PC-3 (cell line): ENCODE measurements around the gene HOXD4. TPM values are rescaled to one million over a fixed set of nuclear protein-coding genes. Genes with fewer than 3 reads are reported as not detected.

Experiments
- ATAC-seq: fragments of 200-7000 bp; cut with Tn5 transposase; 2 replicates; pipeline ENCODE4 v1.9.1; 2020; ENCODE audit warnings: mild to moderate bottlenecking, moderate library complexity
- BruUV-seq: library from RNA; stranded (reverse); fragments of 400-500 nt; replicated peaks from 2 replicates; lab custom pipeline; 2021; lab: Mats Ljungman, UMichigan
- CTCF ChIA-PET: fragments of 300-600 bp; sonication (Branson Sonifier 250); formaldehyde crosslinking; loops from one replicate; lab custom pipeline; 2022; ENCODE audit warnings: antibody characterized with exemption; lab: Charles Lee
- POLR2A ChIA-PET: fragments of 300-600 bp; sonication (Branson Sonifier 250); formaldehyde crosslinking; loops from one replicate; lab custom pipeline; 2022; ENCODE audit warnings: antibody characterized with exemption; ENCODE audit not compliant: unreplicated experiment; lab: Charles Lee
- DNase-seq: peaks from one replicate; pipeline ENCODE4 v3.0.0-alpha.2; 2015
- H2AFZ ChIP-seq: fragments of 300-600 bp; sonication (generic); 2 replicates; pipeline ENCODE4 v1.6.0; 2016; ENCODE audit warnings: antibody characterized with exemption, low read length
- H3F3A ChIP-seq: fragments of 300-600 bp; sonication (generic); one replicate; pipeline ENCODE4 v1.6.0; 2017; ENCODE audit warnings: antibody characterized with exemption, low read length, control low read depth, mild to moderate bottlenecking; ENCODE audit not compliant: unreplicated experiment
- H3K27ac ChIP-seq: fragments of 300-600 bp; sonication (generic); 2 replicates; pipeline ENCODE4 v1.5.1; 2016; ENCODE audit warnings: mild to moderate bottlenecking, low read length
- H3K27me3 ChIP-seq: fragments of 300-600 bp; sonication (generic); 2 replicates; pipeline ENCODE4 v1.6.1; 2016; ENCODE audit warnings: low read length, mixed read lengths
- H3K36me3 ChIP-seq: fragments of 300-600 bp; sonication (generic); 2 replicates; pipeline ENCODE4 v1.6.1; 2016; ENCODE audit warnings: low read depth, mixed run types, low read length, mixed read lengths
- H3K4me1 ChIP-seq: fragments of 300-600 bp; sonication (generic); 2 replicates; pipeline ENCODE4 v1.5.1; 2016; ENCODE audit warnings: low read length; ENCODE audit not compliant: insufficient read depth
- H3K4me2 ChIP-seq: fragments of 300-600 bp; sonication (generic); 2 replicates; pipeline ENCODE4 v1.6.0; 2016; ENCODE audit warnings: low read length
- H3K4me3 ChIP-seq: fragments of 300-600 bp; sonication (generic); 2 replicates; pipeline ENCODE4 v1.5.1; 2016; ENCODE audit warnings: mild to moderate bottlenecking, low read length, mixed read lengths
- H3K79me2 ChIP-seq: fragments of 300-600 bp; sonication (generic); 2 replicates; pipeline ENCODE4 v1.6.1; 2017; ENCODE audit warnings: low read length, mixed read lengths
- H3K9ac ChIP-seq: fragments of 300-600 bp; sonication (generic); 2 replicates; pipeline ENCODE4 v1.6.0; 2016; ENCODE audit warnings: mild to moderate bottlenecking, low read length
- H3K9me2 ChIP-seq: fragments of 300-600 bp; sonication (generic); replicated peaks from 2 replicates; pipeline ENCODE4 v1.6.1; 2016; ENCODE audit warnings: mixed run types, low read length, mixed read lengths
- H3K9me3 ChIP-seq: fragments of 300-600 bp; sonication (generic); 2 replicates; pipeline ENCODE4 v1.6.1; 2016; ENCODE audit warnings: low read length, mixed read lengths
- H4K20me1 ChIP-seq: fragments of 300-600 bp; sonication (generic); 2 replicates; pipeline ENCODE4 v1.6.1; 2016; ENCODE audit warnings: low read length, mixed read lengths
- EZH2 ChIP-seq: fragments of 300-600 bp; sonication (generic); IDR thresholded peaks from one replicate; pipeline ENCODE4 v1.6.1; 2017; ENCODE audit warnings: antibody characterized with exemption, mild to moderate bottlenecking, low read length; ENCODE audit not compliant: unreplicated experiment
- EZH2phosphoT487 ChIP-seq: fragments of 300-600 bp; sonication (generic); IDR thresholded peaks from 2 replicates; pipeline ENCODE4 v1.6.1; 2018; ENCODE audit warnings: mild to moderate bottlenecking, antibody characterized with exemption, low read length, borderline replicate concordance
- intact Hi-C: fragments of 100-400 bp; cut with micrococcal nuclease; formaldehyde crosslinking; loops from 2 replicates; pipeline ENCODE4 v1.9.0; 2023
- total RNA-seq: library from RNA; depleted of rRNA; stranded (reverse); fragments of >200 nt; gene quantifications from 2 replicates; pipeline ENCODE4 v1.2.3, GENCODE V29; 2014
- TF ChIP-seq, protein P1 (sequence below): fragments of 300-600 bp; sonication (generic); conservative IDR thresholded peaks from 2 replicates; pipeline ENCODE4 v1.5.1; 2017; ENCODE audit warnings: antibody characterized with exemption, low read depth, mild to moderate bottlenecking, low read length

HOXD4 gene
- total RNA-seq, 1 experiment from 2014 or later = 0.29 TPM

DNA sequence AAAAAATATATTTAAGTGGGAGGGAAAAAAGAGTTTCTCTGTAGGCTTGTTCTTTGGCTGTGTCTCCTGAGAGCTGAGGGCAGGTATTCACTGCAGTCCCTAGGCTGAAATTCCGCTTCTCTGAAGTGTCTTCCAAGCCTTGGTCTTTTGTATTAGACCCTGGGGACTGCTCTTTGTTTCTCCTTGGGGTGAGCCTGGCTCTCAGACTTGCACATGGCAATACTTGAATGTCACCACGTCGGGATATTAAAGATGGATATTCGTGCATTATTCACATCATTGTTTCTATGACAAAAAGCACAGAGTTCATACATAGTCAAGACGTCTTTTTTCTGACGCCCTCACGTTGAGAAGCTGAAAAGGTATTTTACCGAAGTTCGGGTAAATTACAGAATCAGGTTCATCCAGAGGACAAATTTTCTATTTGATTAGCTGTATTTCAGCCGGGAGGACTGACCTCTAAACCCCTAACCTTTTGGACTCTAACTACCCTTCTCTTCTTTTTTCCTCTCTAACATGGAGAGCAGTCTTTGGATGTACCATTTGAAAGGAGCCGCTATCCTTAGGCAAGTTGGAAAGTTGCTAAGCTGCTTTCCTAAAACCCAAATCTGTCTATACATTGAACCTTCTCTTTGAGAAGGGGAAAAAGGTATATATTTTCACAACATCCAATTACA lies 3.4 kb downstream of the HOXD4 start:
- no peaks in the 10 kb centered on the region for H3K79me2 ChIP-seq
- H3K9me2 ChIP-seq = no peaks in the 10 kb centered on the region
- H3K4me3 ChIP-seq = no peak overlapping the region
- TF ChIP-seq, protein P1, sequence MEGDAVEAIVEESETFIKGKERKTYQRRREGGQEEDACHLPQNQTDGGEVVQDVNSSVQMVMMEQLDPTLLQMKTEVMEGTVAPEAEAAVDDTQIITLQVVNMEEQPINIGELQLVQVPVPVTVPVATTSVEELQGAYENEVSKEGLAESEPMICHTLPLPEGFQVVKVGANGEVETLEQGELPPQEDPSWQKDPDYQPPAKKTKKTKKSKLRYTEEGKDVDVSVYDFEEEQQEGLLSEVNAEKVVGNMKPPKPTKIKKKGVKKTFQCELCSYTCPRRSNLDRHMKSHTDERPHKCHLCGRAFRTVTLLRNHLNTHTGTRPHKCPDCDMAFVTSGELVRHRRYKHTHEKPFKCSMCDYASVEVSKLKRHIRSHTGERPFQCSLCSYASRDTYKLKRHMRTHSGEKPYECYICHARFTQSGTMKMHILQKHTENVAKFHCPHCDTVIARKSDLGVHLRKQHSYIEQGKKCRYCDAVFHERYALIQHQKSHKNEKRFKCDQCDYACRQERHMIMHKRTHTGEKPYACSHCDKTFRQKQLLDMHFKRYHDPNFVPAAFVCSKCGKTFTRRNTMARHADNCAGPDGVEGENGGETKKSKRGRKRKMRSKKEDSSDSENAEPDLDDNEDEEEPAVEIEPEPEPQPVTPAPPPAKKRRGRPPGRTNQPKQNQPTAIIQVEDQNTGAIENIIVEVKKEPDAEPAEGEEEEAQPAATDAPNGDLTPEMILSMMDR = no peak
- TF ChIP-seq EZH2phosphoT487 (no peak), EZH2 (no peak)
- H3K4me2 ChIP-seq = no peak overlapping the region
- no peaks in the 10 kb centered on the region for H3K36me3 ChIP-seq
- H2AFZ ChIP-seq = no peak overlapping the region
- ATAC-seq (no peak), DNase-seq (no peak)
- no peak overlapping the region for H3K27ac ChIP-seq
- no peaks in the 10 kb centered on the region for H3K27me3 ChIP-seq
- intact Hi-C loops = no loop called here
- no peaks in the 10 kb centered on the region for H3K4me1 ChIP-seq
- no TSS peak for BruUV-seq
- ChIA-PET CTCF (interaction anchor here (0.7 kb wide), 2 partner anchors 8 to 499 kb away, joined by 4 read pairs; no protein-coding TSS in a partner anchor), POLR2A (no interaction called here)
- no peaks in the 10 kb centered on the region for H3F3A ChIP-seq
- H3K9me3 ChIP-seq = no peaks in the 10 kb centered on the region
- no peak overlapping the region for H3K9ac ChIP-seq
- no peaks in the 10 kb centered on the region for H4K20me1 ChIP-seq

DNA sequence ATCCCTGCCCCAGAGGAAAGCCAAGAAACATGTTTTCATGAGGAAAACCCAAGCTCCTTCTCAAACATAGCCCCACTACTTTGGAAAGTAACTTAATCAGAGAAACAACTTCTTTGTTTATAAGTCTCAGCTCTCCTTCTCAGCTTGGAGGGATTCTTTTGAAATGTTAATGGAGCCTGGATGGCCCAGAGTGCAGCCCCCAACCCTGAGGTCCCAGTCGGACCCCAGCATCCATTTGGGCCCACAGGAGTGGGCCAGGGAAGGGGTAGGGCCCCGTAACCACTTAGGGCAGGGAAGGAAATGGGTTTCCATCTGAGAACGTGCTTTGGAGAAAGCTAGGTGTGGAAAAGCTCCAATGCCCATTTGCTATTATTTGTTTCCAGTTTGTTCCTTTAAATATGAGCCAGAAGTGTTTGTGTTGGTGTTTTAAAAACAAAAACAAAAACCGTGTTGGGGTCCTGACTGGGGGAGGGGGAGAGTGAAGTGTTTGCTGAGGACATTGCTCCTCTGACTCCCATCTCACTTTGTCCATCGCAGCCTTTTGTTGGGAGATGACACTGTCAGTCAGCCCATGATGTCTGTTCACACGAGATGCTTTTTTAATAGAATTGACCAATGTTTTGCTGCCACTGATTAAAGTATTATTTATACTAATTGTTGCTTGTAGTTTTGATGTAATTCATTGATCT lies 4.2 kb downstream of the HOXD4 start:
- no peak for ATAC-seq
- Histone ChIP-seq H3K4me2 (no peak overlapping the region), H3K9ac (no peak overlapping the region), H2AFZ (no peak overlapping the region), H3K9me3 (no peaks in the 10 kb centered on the region), H3K4me1 (no peaks in the 10 kb centered on the region), H3K4me3 (no peak overlapping the region), H3F3A (no peaks in the 10 kb centered on the region), H3K79me2 (no peaks in the 10 kb centered on the region), H3K27ac (no peak overlapping the region), H3K36me3 (no peaks in the 10 kb centered on the region), H3K27me3 (no peaks in the 10 kb centered on the region), H3K9me2 (no peaks in the 10 kb centered on the region), H4K20me1 (no peaks in the 10 kb centered on the region)
- ChIA-PET CTCF (interaction anchor here (0.5 to 0.7 kb wide), 3 partner anchors 9 to 499 kb away, joined by 4 to 8 read pairs (median 4); no protein-coding TSS in a partner anchor), POLR2A (no interaction called here)
- TF ChIP-seq EZH2 = no peak
- TF ChIP-seq, protein P1 = no peak
- TF ChIP-seq EZH2phosphoT487 = no peak
- intact Hi-C loops = no loop called here
- no peak for DNase-seq
- BruUV-seq = no TSS peak

DNA sequence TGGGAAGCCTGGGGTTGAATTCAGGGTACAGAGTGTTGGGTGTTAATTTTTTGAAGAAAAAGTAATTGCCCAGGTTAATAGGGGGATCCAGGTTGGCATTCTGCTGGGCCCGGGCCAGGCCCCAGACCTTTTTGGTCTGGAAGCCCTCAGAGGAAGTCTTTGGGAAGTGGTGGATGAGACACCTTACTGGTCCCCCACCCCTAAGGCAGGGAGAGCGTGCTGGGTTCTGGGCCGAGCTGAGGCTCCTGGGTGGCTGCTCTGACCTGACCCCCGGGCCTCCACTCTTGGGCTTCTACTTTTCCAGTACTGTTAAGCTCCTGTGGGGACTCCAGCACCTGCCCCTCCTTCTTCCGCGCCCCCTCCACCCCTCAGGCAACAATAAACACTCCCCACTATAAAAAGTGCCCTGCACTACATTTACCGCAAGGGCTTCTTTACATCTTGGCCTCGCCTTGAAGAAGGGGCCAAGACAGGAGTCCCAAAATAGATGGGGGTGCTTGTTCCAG lies 5.0 kb downstream of the HOXD4 start:
- ATAC-seq (no peak), DNase-seq (no peak)
- H3K4me1 ChIP-seq = no peaks in the 10 kb centered on the region
- no peaks in the 10 kb centered on the region for H3K79me2 ChIP-seq
- no peaks in the 10 kb centered on the region for H3F3A ChIP-seq
- no peaks in the 10 kb centered on the region for H3K9me2 ChIP-seq
- no peak overlapping the region for H3K4me3 ChIP-seq
- intact Hi-C loops = no loop called here
- no peaks in the 10 kb centered on the region for H3K36me3 ChIP-seq
- no peak overlapping the region for H3K9ac ChIP-seq
- no peak overlapping the region for H3K4me2 ChIP-seq
- TF ChIP-seq EZH2phosphoT487 (no peak), EZH2 (no peak)
- TF ChIP-seq, protein P1 = no peak
- POLR2A ChIA-PET = no interaction called here
- no peaks in the 10 kb centered on the region for H4K20me1 ChIP-seq
- no peak overlapping the region for H3K27ac ChIP-seq
- no peak overlapping the region for H2AFZ ChIP-seq
- CTCF ChIA-PET = no interaction called here
- BruUV-seq = no TSS peak
- H3K27me3 ChIP-seq = no peaks in the 10 kb centered on the region
- H3K9me3 ChIP-seq = no peaks in the 10 kb centered on the region
